BE2C (cell line): ENCODE measurements around the gene ZNF25. TPM values are rescaled to one million over a fixed set of nuclear protein-coding genes. Genes with fewer than 3 reads are reported as not detected.
"Not testable (repeated sequence)": the region's sequence is repeated elsewhere in the genome, so short reads cannot be mapped to it uniquely, and the experiment has no call there.

Experiments
- DNase-seq: peaks from one replicate; pipeline ENCODE4 v3.0.0-alpha.2; 2020
- H3K27me3 ChIP-seq: fragments of 250-450 bp; sonication (Bioruptor Pico); 2 replicates; pipeline ENCODE4 v1.5.1; 2020; ENCODE audit warnings: mild to moderate bottlenecking
- H3K36me3 ChIP-seq: fragments of 250-450 bp; sonication (Bioruptor Pico); 2 replicates; pipeline ENCODE4 v1.5.1; 2020; ENCODE audit warnings: mild to moderate bottlenecking
- H3K4me1 ChIP-seq: fragments of 250-450 bp; sonication (Bioruptor Pico); 2 replicates; pipeline ENCODE4 v1.5.1; 2020
- H3K4me3 ChIP-seq: 2 replicates; pipeline ENCODE4 v1.5.1; 2011; ENCODE audit warnings: low read depth, low read length
- H3K9me3 ChIP-seq: fragments of 250-450 bp; sonication (Bioruptor Pico); 2 replicates; pipeline ENCODE4 v1.5.1; 2020
- CTCF ChIP-seq: IDR thresholded peaks from 2 replicates; pipeline ENCODE4 v1.5.1; 2012; ENCODE audit warnings: mild to moderate bottlenecking, low read depth, low read length
- polyA plus RNA-seq: library from polyadenylated mRNA; unstranded; fragments of >200 nt; gene quantifications from one replicate; pipeline ENCODE4 v1.2.1, GENCODE V29; 2012; ENCODE audit warnings: low read depth, missing spikeins; ENCODE audit not compliant: insufficient read length, insufficient read depth

The ZNF25 gene
- 7.3 TPM for polyA plus RNA-seq

GRCh38 chr10:37976091-37976879 lies at the start of gene ZNF25:
Gene ZNF25 (minus strand): TSS chr10:37976647. CDS start chr10:37971722, 4,925 bp downstream.
- DNase-seq, result peak; percentile 96
- H3K27me3 ChIP-seq, result no peaks in the 10 kb centered on the region
- peak within 1 kb of the TSS; percentile 69 for H3K4me3 ChIP-seq
- H3K9me3 ChIP-seq, result no peaks in the 10 kb centered on the region
- H3K36me3 ChIP-seq, result no peaks in the 10 kb centered on the region
- TF ChIP-seq CTCF, result peak; percentile 89
- no peaks in the 10 kb centered on the region for H3K4me1 ChIP-seq

- Histone ChIP-seq H3K4me3 (no peak overlapping the region), H3K4me1 (no peaks in the 10 kb centered on the region), H3K9me3 (no peaks in the 10 kb centered on the region), H3K27me3 (no peaks in the 10 kb centered on the region), H3K36me3 (no peaks in the 10 kb centered on the region)
- DNase-seq, result no peak
- no peak for TF ChIP-seq CTCF
These were observed 48.8 kb upstream of the ZNF25 start for GRCh38 chr10:38025283-38025682.

- not testable (repeated sequence) for H3K36me3 ChIP-seq, H3K27me3 ChIP-seq, H3K4me3 ChIP-seq, H3K9me3 ChIP-seq, H3K4me1 ChIP-seq, DNase-seq
These were observed 42.7 kb upstream of the ZNF25 start for GRCh38 chr10:38019124-38019523.

- no peak for TF ChIP-seq CTCF
- Histone ChIP-seq H3K36me3 (peaks cover 9% of the 10 kb centered on the region), H3K27me3 (no peaks in the 10 kb centered on the region), H3K4me3 (no peak overlapping the region), H3K4me1 (no peaks in the 10 kb centered on the region), H3K9me3 (no peaks in the 10 kb centered on the region)
- DNase-seq, result no peak
These were observed 39.9 kb upstream of the ZNF25 start for GRCh38 chr10:38016354-38016753.

GRCh38 chr10:38010119-38010903 lies 33.9 kb upstream of the ZNF25 start, which contains the start of gene ZNF33A:
Gene ZNF33A (plus strand): TSS chr10:38010675. CDS start chr10:38012342, 1,667 bp downstream.
- 0 out of 2 replicates have a peak, but pooled peaks have one; percentile 1 for TF ChIP-seq CTCF
- Histone ChIP-seq H3K4me1 (no peaks in the 10 kb centered on the region), H3K9me3 (no peaks in the 10 kb centered on the region), H3K27me3 (no peaks in the 10 kb centered on the region), H3K4me3 (peak within 1 kb of the TSS; percentile 76), H3K36me3 (no peaks in the 10 kb centered on the region)
- peak; percentile 76 for DNase-seq

- no peaks in the 10 kb centered on the region for H3K27me3 ChIP-seq
- no peak for TF ChIP-seq CTCF
- H3K36me3 ChIP-seq, result no peaks in the 10 kb centered on the region
- DNase-seq, result no peak
- H3K4me3 ChIP-seq, result no peak overlapping the region
- no peaks in the 10 kb centered on the region for H3K4me1 ChIP-seq
- H3K9me3 ChIP-seq, result no peaks in the 10 kb centered on the region
These were observed 31.5 kb upstream of the ZNF25 start for GRCh38 chr10:38007991-38008390.
